ENCODE results near the gene MRNIP. TPM values are rescaled to one million over a fixed set of nuclear protein-coding genes. Genes with fewer than 3 reads are reported as not detected.
A peak's percentile ranks its signal among the peaks of the same experiment; 100 is the strongest.

The MRNIP gene
- total RNA-seq, 1 experiment from 2014 or later: 20.2 TPM

- CTCF ChIA-PET: no interaction called here
- Histone ChIP-seq H3K4me3 (ENCODE audit: low read length) (no peak overlapping the region), H3K27ac (ENCODE audit: low read length) (no peak overlapping the region)
These were observed 29.7 kb downstream of the MRNIP start for GRCh38 chr5:179828756-179829421.

DNA sequence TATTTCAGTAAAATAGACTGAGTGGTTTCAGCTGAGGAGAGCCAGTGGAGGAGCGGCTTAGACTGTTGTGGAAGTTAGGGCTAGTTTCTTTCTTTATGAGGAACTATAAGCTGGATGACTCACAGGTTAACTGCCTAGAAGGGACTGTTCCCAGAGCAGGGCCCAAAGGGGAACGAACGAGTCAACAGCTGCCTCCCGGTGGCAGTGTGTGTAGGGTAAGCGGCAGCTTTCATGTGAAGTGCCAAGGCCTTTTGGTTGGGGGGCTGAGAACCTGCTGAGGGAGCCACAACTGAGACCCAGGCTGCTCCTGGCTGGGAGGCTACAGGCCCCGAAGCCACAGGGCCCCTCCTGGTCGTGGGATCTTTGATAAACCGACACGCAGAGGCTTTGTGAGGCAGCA is 30.9 kb downstream of the MRNIP start:
- TF ChIP-seq EZH2 (IDR thresholded peaks at IDR 0.05; ENCODE audit: low read length, unreplicated experiment) (no peak), EZH2phosphoT487 (IDR thresholded peaks at IDR 0.05; ENCODE audit: borderline replicate concordance, low read length) (no peak)
- TF ChIP-seq, protein P1, sequence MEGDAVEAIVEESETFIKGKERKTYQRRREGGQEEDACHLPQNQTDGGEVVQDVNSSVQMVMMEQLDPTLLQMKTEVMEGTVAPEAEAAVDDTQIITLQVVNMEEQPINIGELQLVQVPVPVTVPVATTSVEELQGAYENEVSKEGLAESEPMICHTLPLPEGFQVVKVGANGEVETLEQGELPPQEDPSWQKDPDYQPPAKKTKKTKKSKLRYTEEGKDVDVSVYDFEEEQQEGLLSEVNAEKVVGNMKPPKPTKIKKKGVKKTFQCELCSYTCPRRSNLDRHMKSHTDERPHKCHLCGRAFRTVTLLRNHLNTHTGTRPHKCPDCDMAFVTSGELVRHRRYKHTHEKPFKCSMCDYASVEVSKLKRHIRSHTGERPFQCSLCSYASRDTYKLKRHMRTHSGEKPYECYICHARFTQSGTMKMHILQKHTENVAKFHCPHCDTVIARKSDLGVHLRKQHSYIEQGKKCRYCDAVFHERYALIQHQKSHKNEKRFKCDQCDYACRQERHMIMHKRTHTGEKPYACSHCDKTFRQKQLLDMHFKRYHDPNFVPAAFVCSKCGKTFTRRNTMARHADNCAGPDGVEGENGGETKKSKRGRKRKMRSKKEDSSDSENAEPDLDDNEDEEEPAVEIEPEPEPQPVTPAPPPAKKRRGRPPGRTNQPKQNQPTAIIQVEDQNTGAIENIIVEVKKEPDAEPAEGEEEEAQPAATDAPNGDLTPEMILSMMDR (conservative IDR thresholded peaks at IDR 0.05; ENCODE audit: low read depth, low read length): peak; percentile 14; the same call in 1 of the 2 replicates
- peaks cover 41% of the 10 kb centered on the region for H3K79me2 ChIP-seq (ENCODE audit: low read length)
- H3K4me3 ChIP-seq (ENCODE audit: low read length): no peak overlapping the region
- no peaks in the 10 kb centered on the region for H3K9me2 ChIP-seq (replicated peaks; ENCODE audit: low read length)
- H3K9me3 ChIP-seq (ENCODE audit: low read length): no peaks in the 10 kb centered on the region
- H3K4me1 ChIP-seq (ENCODE audit: insufficient read depth, low read length): peaks cover 8% of the 10 kb centered on the region
- intact Hi-C loops (cut with micrococcal nuclease): no loop called here
- peak overlapping the region; percentile 29; the same call in 1 of the 2 replicates for H3K27ac ChIP-seq (ENCODE audit: low read length)
- H2AFZ ChIP-seq (ENCODE audit: low read length): no peak overlapping the region
- no peak overlapping the region for H3K9ac ChIP-seq (ENCODE audit: low read length)
- peak; percentile 84 for ATAC-seq
- peaks cover 67% of the 10 kb centered on the region for H3K36me3 ChIP-seq (ENCODE audit: low read depth, low read length)
- no peaks in the 10 kb centered on the region for H3F3A ChIP-seq (ENCODE audit: low read length, unreplicated experiment)
- no peak overlapping the region for H3K4me2 ChIP-seq (ENCODE audit: low read length)
- POLR2A ChIA-PET (ENCODE audit: unreplicated experiment): interaction anchor here (0.7 kb wide), 1 partner anchor 9 kb away, joined by 3 read pairs; no protein-coding TSS in a partner anchor
- peaks cover 35% of the 10 kb centered on the region for H4K20me1 ChIP-seq (ENCODE audit: low read length)
- CTCF ChIA-PET: no interaction called here
- no peaks in the 10 kb centered on the region for H3K27me3 ChIP-seq (ENCODE audit: low read length)
- BruUV-seq (replicated peaks): no TSS peak
- peak; percentile 63 for DNase-seq

More at GRCh38 chr5:179828756-179829421, 29.7 kb downstream of the MRNIP start:
- H3K4me1 ChIP-seq (ENCODE audit: insufficient read depth, low read length): peaks cover 3% of the 10 kb centered on the region; the same call in 1 of the 2 replicates
- H3K9ac ChIP-seq (ENCODE audit: low read length): no peak overlapping the region
- H3K36me3 ChIP-seq (ENCODE audit: low read depth, low read length): peaks cover 72% of the 10 kb centered on the region
- DNase-seq (no peak), ATAC-seq (no peak)
- H3F3A ChIP-seq (ENCODE audit: low read length, unreplicated experiment): no peaks in the 10 kb centered on the region
- no peak for TF ChIP-seq EZH2phosphoT487 (IDR thresholded peaks at IDR 0.05; ENCODE audit: borderline replicate concordance, low read length)
- TF ChIP-seq, protein P1 (conservative IDR thresholded peaks at IDR 0.05; ENCODE audit: low read depth, low read length): no peak
- no peak for TF ChIP-seq EZH2 (IDR thresholded peaks at IDR 0.05; ENCODE audit: low read length, unreplicated experiment)
- no peak overlapping the region for H2AFZ ChIP-seq (ENCODE audit: low read length)
- intact Hi-C loops (cut with micrococcal nuclease): no loop called here
- H3K9me2 ChIP-seq (replicated peaks; ENCODE audit: low read length): no peaks in the 10 kb centered on the region
- BruUV-seq (replicated peaks): no TSS peak
- peaks cover 24% of the 10 kb centered on the region for H4K20me1 ChIP-seq (ENCODE audit: low read length)
- H3K27me3 ChIP-seq (ENCODE audit: low read length): no peaks in the 10 kb centered on the region
- POLR2A ChIA-PET (ENCODE audit: unreplicated experiment): no interaction called here
- no peak overlapping the region for H3K4me2 ChIP-seq (ENCODE audit: low read length)
- no peaks in the 10 kb centered on the region for H3K9me3 ChIP-seq (ENCODE audit: low read length)
- H3K79me2 ChIP-seq (ENCODE audit: low read length): peaks cover 29% of the 10 kb centered on the region

GRCh38 chr5:179825655-179826182 is 32.9 kb downstream of the MRNIP start:
- Histone ChIP-seq H2AFZ (ENCODE audit: low read length) (no peak overlapping the region), H3K27ac (ENCODE audit: low read length) (no peak overlapping the region), H3K4me2 (ENCODE audit: low read length) (no peak overlapping the region), H3F3A (ENCODE audit: low read length, unreplicated experiment) (no peaks in the 10 kb centered on the region), H3K36me3 (ENCODE audit: low read depth, low read length) (peaks cover 57% of the 10 kb centered on the region), H4K20me1 (ENCODE audit: low read length) (peaks cover 53% of the 10 kb centered on the region), H3K4me3 (ENCODE audit: low read length) (no peak overlapping the region), H3K9me2 (replicated peaks; ENCODE audit: low read length) (no peaks in the 10 kb centered on the region), H3K9ac (ENCODE audit: low read length) (no peak overlapping the region), H3K4me1 (ENCODE audit: insufficient read depth, low read length) (peaks cover 18% of the 10 kb centered on the region), H3K79me2 (ENCODE audit: low read length) (peaks cover 60% of the 10 kb centered on the region), H3K9me3 (ENCODE audit: low read length) (no peaks in the 10 kb centered on the region), H3K27me3 (ENCODE audit: low read length) (no peaks in the 10 kb centered on the region)
- ChIA-PET POLR2A (ENCODE audit: unreplicated experiment) (no interaction called here), CTCF (no interaction called here)
- intact Hi-C loops (cut with micrococcal nuclease): no loop called here
- TF ChIP-seq, protein P1 (conservative IDR thresholded peaks at IDR 0.05; ENCODE audit: low read depth, low read length): no peak
- no peak for TF ChIP-seq EZH2phosphoT487 (IDR thresholded peaks at IDR 0.05; ENCODE audit: borderline replicate concordance, low read length)
- no peak for TF ChIP-seq EZH2 (IDR thresholded peaks at IDR 0.05; ENCODE audit: low read length, unreplicated experiment)
- ATAC-seq (no peak), DNase-seq (no peak)
- no TSS peak for BruUV-seq (replicated peaks)
